SK-N-SH (cell line): Measurements from ENCODE around the gene SLC37A3. TPM values are rescaled to one million over a fixed set of nuclear protein-coding genes. Genes with fewer than 3 reads are reported as not detected.

Source experiments
- CTCF ChIA-PET: fragments of 300-600, 350-600 bp; formaldehyde crosslinking; extraction: SDS; loops from one replicate; lab custom pipeline; 2021; lab: Yijun Ruan, JAX
- POLR2A ChIA-PET: fragments of 350-600 bp; sonication (Branson Sonifier 250); formaldehyde crosslinking; extraction: SDS; loops from one replicate; lab custom pipeline; 2020; ENCODE audit warnings: antibody characterized with exemption, inconsistent platforms; lab: Yijun Ruan, JAX
- DNase-seq: peaks from one replicate; pipeline ENCODE4 v3.0.0; 2012
- H2AFZ ChIP-seq: fragments of 200-600 bp; sonication (generic); 2 replicates; pipeline ENCODE4 v1.8.1; 2016; ENCODE audit warnings: antibody characterized with exemption, mild to moderate bottlenecking, low read depth
- H3F3A ChIP-seq: fragments of 200-600 bp; sonication (generic); replicated peaks from 2 replicates; pipeline ENCODE3; 2016; ENCODE audit warnings: antibody characterized with exemption, mild to moderate bottlenecking; ENCODE audit not compliant: insufficient read depth
- H3K27ac ChIP-seq, 2 experiments: fragments of 200-500 bp in 1 of 2; fragments of 200-600 bp in 1 of 2; sonication (Bioruptor generic) in 1 of 2; sonication (generic), shearing (Covaris generic) in 1 of 2; 2 replicates each; pipeline versions ENCODE4 v1.5.1 to v1.6.1; 2014 to 2016; ENCODE audit warnings: low read depth in 2 of 2, inconsistent platforms in 1 of 2, low read length in 1 of 2, mild to moderate bottlenecking in 1 of 2, mixed read lengths in 1 of 2
- H3K27me3 ChIP-seq: fragments of 200-600 bp; sonication (generic), shearing (Covaris generic); 2 replicates; pipeline ENCODE4 v1.6.1; 2016; ENCODE audit warnings: mixed run types; ENCODE audit not compliant: insufficient read depth
- H3K36me3 ChIP-seq, 2 experiments: fragments of 200-500 bp in 1 of 2; fragments of 200-600 bp in 1 of 2; sonication (Bioruptor generic) in 1 of 2; sonication (generic) in 1 of 2; replicated peaks in 1 of 2; 2 replicates each; pipeline versions ENCODE3 to v1.5.1; 2014 to 2016; ENCODE audit warnings: low read length in 1 of 2, mild to moderate bottlenecking in 1 of 2; ENCODE audit not compliant: insufficient read depth in 2 of 2, control insufficient read depth in 1 of 2
- H3K4me1 ChIP-seq, 2 experiments: fragments of 200-500 bp in 1 of 2; fragments of 200-600 bp in 1 of 2; sonication (Bioruptor generic) in 1 of 2; sonication (generic), shearing (Covaris generic) in 1 of 2; 2 replicates each; pipeline versions ENCODE4 v1.5.1 to v1.6.1; 2014 to 2016; ENCODE audit warnings: low read depth in 1 of 2, low read length in 1 of 2, mixed run types in 1 of 2; ENCODE audit not compliant: insufficient read depth in 2 of 2, control insufficient read depth in 1 of 2
- H3K4me2 ChIP-seq: fragments of 200-600 bp; sonication (generic), shearing (Covaris generic); 2 replicates; pipeline ENCODE4 v1.6.1; 2017; ENCODE audit warnings: mixed run types
- H3K4me3 ChIP-seq, 2 experiments: fragments of 200-500 bp in 1 of 2; fragments of 200-600 bp in 1 of 2; sonication (Bioruptor generic) in 1 of 2; sonication (generic), shearing (Covaris generic) in 1 of 2; 2 replicates each; pipeline versions ENCODE4 v1.5.1 to v1.8.1; 2014 to 2016; ENCODE audit warnings: low read depth in 2 of 2, inconsistent platforms in 1 of 2, low read length in 1 of 2, mild to moderate bottlenecking in 1 of 2, mixed read lengths in 1 of 2, moderate library complexity in 1 of 2
- H3K79me2 ChIP-seq: fragments of 200-600 bp; sonication (generic); 2 replicates; pipeline ENCODE4 v1.8.1; 2017; ENCODE audit warnings: mild to moderate bottlenecking; ENCODE audit not compliant: insufficient read depth
- H3K9ac ChIP-seq: fragments of 200-600 bp; sonication (generic); 2 replicates; pipeline ENCODE4 v1.6.1; 2017; ENCODE audit warnings: mixed run types
- H3K9me2 ChIP-seq: fragments of 200-600 bp; sonication (generic); 2 replicates; pipeline ENCODE4 v1.6.1; 2017; ENCODE audit warnings: mixed run types
- H3K9me3 ChIP-seq: fragments of 200-600 bp; sonication (generic); 2 replicates; pipeline ENCODE4 v1.6.1; 2017; ENCODE audit warnings: mixed run types, mild to moderate bottlenecking, moderate library complexity
- H4K20me1 ChIP-seq: fragments of 200-600 bp; sonication (generic); 2 replicates; pipeline ENCODE4 v1.6.1; 2017; ENCODE audit warnings: mild to moderate bottlenecking, mixed run types; ENCODE audit not compliant: insufficient read depth
- CTCF ChIP-seq: fragments of 200-600 bp; sonication (generic); IDR thresholded peaks from 2 replicates; pipeline ENCODE4 v1.6.1; 2017; ENCODE audit warnings: antibody characterized with exemption, mild to moderate bottlenecking, moderate library complexity
- ELF1 ChIP-seq: IDR thresholded peaks from 2 replicates; pipeline ENCODE4 v1.4.0; 2012
- EP300 ChIP-seq, 2 experiments: IDR thresholded peaks; 2 replicates each; pipeline versions ENCODE4 v1.4.0 to v1.6.1; 2012; ENCODE audit warnings: borderline replicate concordance in 1 of 2, low read depth in 1 of 2, low read length in 1 of 2
- FOXJ3 ChIP-seq: sonication (generic); formaldehyde crosslinking; IDR thresholded peaks from 2 replicates; pipeline ENCODE4 v1.5.1; 2020; ENCODE audit warnings: mild to moderate bottlenecking, missing genetic modification reagents
- FOXM1 ChIP-seq: IDR thresholded peaks from 2 replicates; pipeline ENCODE4 v1.4.0; 2012; ENCODE audit warnings: low read depth, mild to moderate bottlenecking
- GABPA ChIP-seq: IDR thresholded peaks from 2 replicates; pipeline ENCODE4 v1.4.0; 2012; ENCODE audit warnings: low read depth, mild to moderate bottlenecking
- JUND ChIP-seq: IDR thresholded peaks from 2 replicates; pipeline ENCODE4 v1.4.0; 2012
- MAX ChIP-seq: IDR thresholded peaks from 2 replicates; pipeline ENCODE4 v1.4.0; 2012; ENCODE audit warnings: low read depth
- MEF2A ChIP-seq: IDR thresholded peaks from 2 replicates; pipeline ENCODE4 v1.4.0; 2012; ENCODE audit warnings: low read depth, borderline replicate concordance
- MXI1 ChIP-seq: IDR thresholded peaks from 2 replicates; pipeline ENCODE4 v1.6.1; 2012; ENCODE audit warnings: mild to moderate bottlenecking, low read depth, low read length, improper control_type of control experiment
- NRF1 ChIP-seq: IDR thresholded peaks from 2 replicates; pipeline ENCODE4 v1.6.1; 2012; ENCODE audit warnings: low read depth, mild to moderate bottlenecking, low read length
- PBX3 ChIP-seq: IDR thresholded peaks from 2 replicates; pipeline ENCODE4; 2012
- POLR2AphosphoS5 ChIP-seq: IDR thresholded peaks from 2 replicates; pipeline ENCODE4 v1.6.1; 2012; ENCODE audit warnings: low read depth, low read length
- RAD21 ChIP-seq: IDR thresholded peaks from 2 replicates; pipeline ENCODE4 v1.6.1; 2012; ENCODE audit warnings: mild to moderate bottlenecking, low read length
- RCOR1 ChIP-seq: fragments of 150-350 bp; IDR thresholded peaks from 2 replicates; pipeline ENCODE4 v1.6.1; 2017; ENCODE audit warnings: antibody characterized with exemption, low read length
- RFX5 ChIP-seq: IDR thresholded peaks from 2 replicates; pipeline ENCODE4 v1.6.1; 2012; ENCODE audit warnings: mild to moderate bottlenecking, improper control_type of control experiment, low read length
- SIN3A ChIP-seq: IDR thresholded peaks from 2 replicates; pipeline ENCODE4 v1.6.1; 2012; ENCODE audit warnings: low read depth, mild to moderate bottlenecking, low read length, moderate library complexity, borderline replicate concordance
- SMC3 ChIP-seq: IDR thresholded peaks from 2 replicates; pipeline ENCODE4 v1.6.1; 2012; ENCODE audit warnings: low read depth, low read length, improper control_type of control experiment
- TAF1 ChIP-seq: IDR thresholded peaks from 2 replicates; pipeline ENCODE4 v1.6.1; 2012; ENCODE audit warnings: low read depth, mild to moderate bottlenecking, low read length, moderate library complexity, borderline replicate concordance
- WGBS: methylation state at CpG from one replicate; pipeline ENCODE4 v1.1.6; 2017; ENCODE audit warnings: low lambda C conversion rate; 5-methylcytosine and 5-hydroxymethylcytosine counted together
- polyA plus RNA-seq, 3 experiments: library from polyadenylated mRNA; depleted of rRNA; stranded (reverse); fragments of >200 nt; gene quantifications; 2 replicates each; pipeline ENCODE4 v1.2.3, GENCODE V29; 2012

The SLC37A3 gene
- polyA plus RNA-seq, 1 of the 3 experiments (the other 2 are of a cell fraction): 53.3 TPM

GRCh38 chr7:140415361-140415760 is 17.0 kb upstream of the SLC37A3 start:
- H3K4me3 ChIP-seq: no peak overlapping the region
- H3K79me2 ChIP-seq: no peaks in the 10 kb centered on the region
- no peaks in the 10 kb centered on the region; a peak in 1 of 4 replicates for H3K4me1 ChIP-seq
- no peak overlapping the region for H3K4me2 ChIP-seq
- H3K27ac ChIP-seq: no peak overlapping the region
- no peaks in the 10 kb centered on the region for H3K36me3 ChIP-seq
- TF ChIP-seq MXI1 (no peak), POLR2AphosphoS5 (no peak), NRF1 (no peak), RFX5 (no peak), EP300 (IDR thresholded peaks at IDR 0.05; ENCODE audit: borderline replicate concordance in 1 of 2, low read depth in 1 of 2, low read length in 1 of 2) (no peak), SIN3A (no peak), MAX (no peak), RAD21 (no peak), FOXM1 (no peak), PBX3 (no peak), GABPA (no peak), CTCF (no peak), SMC3 (no peak), FOXJ3 (CRISPR knock-in tag) (no peak), JUND (no peak), MEF2A (no peak), RCOR1 (no peak), TAF1 (no peak), ELF1 (no peak)
- no peaks in the 10 kb centered on the region for H3K9me2 ChIP-seq
- H3K9ac ChIP-seq: no peak overlapping the region
- peaks cover 9% of the 10 kb centered on the region; the same call in 1 of the 2 replicates for H3K27me3 ChIP-seq
- no peak for DNase-seq
- 90% methylated on average over 3 of the region's 3 CpGs for WGBS
- ChIA-PET POLR2A (no interaction called here), CTCF (interaction anchor here (1.7 kb wide), 1 partner anchor 28 kb away, joined by 7 read pairs; no protein-coding TSS in a partner anchor)
- H3K9me3 ChIP-seq: no peaks in the 10 kb centered on the region
- no peaks in the 10 kb centered on the region for H3F3A ChIP-seq
- no peaks in the 10 kb centered on the region for H4K20me1 ChIP-seq
- no peak overlapping the region for H2AFZ ChIP-seq
